ENCODE data around the gene ARMC6.

DNA sequence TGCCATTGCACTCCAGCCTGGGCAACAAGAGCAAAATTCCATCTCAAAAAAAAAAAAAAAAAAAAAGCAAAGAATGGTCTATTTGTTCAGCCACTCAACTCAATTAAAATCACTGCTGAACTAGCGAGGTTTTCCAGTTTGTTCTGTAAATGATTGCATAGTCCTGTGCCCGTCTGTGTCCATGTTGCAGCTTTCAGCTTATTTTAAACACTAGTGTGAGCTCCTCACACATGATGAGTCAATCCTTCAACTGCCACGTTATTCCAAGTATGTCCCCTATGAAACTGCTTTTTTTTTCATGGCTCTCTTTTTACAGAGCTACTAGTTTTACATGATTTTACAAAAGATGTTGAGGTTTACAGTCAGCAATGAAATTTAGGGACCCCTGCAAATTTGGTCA, 12.3 kb upstream of the ARMC6 start:
- no peak for TF ChIP-seq EP300 (IDR thresholded peaks at IDR 0.05)
- TF ChIP-seq, protein P1, sequence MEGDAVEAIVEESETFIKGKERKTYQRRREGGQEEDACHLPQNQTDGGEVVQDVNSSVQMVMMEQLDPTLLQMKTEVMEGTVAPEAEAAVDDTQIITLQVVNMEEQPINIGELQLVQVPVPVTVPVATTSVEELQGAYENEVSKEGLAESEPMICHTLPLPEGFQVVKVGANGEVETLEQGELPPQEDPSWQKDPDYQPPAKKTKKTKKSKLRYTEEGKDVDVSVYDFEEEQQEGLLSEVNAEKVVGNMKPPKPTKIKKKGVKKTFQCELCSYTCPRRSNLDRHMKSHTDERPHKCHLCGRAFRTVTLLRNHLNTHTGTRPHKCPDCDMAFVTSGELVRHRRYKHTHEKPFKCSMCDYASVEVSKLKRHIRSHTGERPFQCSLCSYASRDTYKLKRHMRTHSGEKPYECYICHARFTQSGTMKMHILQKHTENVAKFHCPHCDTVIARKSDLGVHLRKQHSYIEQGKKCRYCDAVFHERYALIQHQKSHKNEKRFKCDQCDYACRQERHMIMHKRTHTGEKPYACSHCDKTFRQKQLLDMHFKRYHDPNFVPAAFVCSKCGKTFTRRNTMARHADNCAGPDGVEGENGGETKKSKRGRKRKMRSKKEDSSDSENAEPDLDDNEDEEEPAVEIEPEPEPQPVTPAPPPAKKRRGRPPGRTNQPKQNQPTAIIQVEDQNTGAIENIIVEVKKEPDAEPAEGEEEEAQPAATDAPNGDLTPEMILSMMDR (IDR thresholded peaks at IDR 0.05), result no peak
- no peak for TF ChIP-seq POLR2A (IDR thresholded peaks at IDR 0.05; ENCODE audit: low read depth)
- TF ChIP-seq POLR2AphosphoS5 (IDR thresholded peaks at IDR 0.05), result no peak
